ENCODE data around the gene ITPR3.

Gene ITPR3

GRCh38 chr6:33610779-33611732 lies 10.1 kb upstream of the ITPR3 start:
- H3K23ac ChIP-seq (ENCODE audit: low read length) = no peak overlapping the region
- no peak overlapping the region for H2BK5ac ChIP-seq (ENCODE audit: low read depth, low read length, poor library complexity)
- no peaks in the 10 kb centered on the region for H3K36me3 ChIP-seq (ENCODE audit: control insufficient read depth in 1 of 2, insufficient read depth in 2 of 2, low read length in 2 of 2)
- H3K4ac ChIP-seq (ENCODE audit: low read depth, low read length) = no peak overlapping the region
- peaks cover 2% of the 10 kb centered on the region for H3K9me3 ChIP-seq (ENCODE audit: insufficient read depth, low read depth, low read length)
- H3K4me3 ChIP-seq (ENCODE audit: low read depth, low read length) = no peak overlapping the region
- no peak for DNase-seq
- peak overlapping the region; percentile 28 for H4K91ac ChIP-seq (ENCODE audit: low read depth, low read length)
- peaks cover 6% of the 10 kb centered on the region for H3K79me1 ChIP-seq (ENCODE audit: low read length)
- H2AK5ac ChIP-seq (ENCODE audit: low read length) = no peak overlapping the region
- peak overlapping the region; percentile 76 for H3K27ac ChIP-seq (ENCODE audit: low read depth, low read length)
- peak overlapping the region; percentile 54 for H3K4me2 ChIP-seq (ENCODE audit: low read length)
- no peak overlapping the region for H3K18ac ChIP-seq (ENCODE audit: low read length)
- peaks cover 27 to 35% of the 10 kb centered on the region in 2 experiments for H3K4me1 ChIP-seq (ENCODE audit: control insufficient read depth in 1 of 2, insufficient read depth in 2 of 2, low read length in 2 of 2)
- peak overlapping the region; percentile 59 for H2BK120ac ChIP-seq (ENCODE audit: insufficient read depth, low read length, poor library complexity)
- no CpG with 5 or more reads among the region's 22 CpGs for WGBS (ENCODE audit: extremely low coverage, insufficient coverage, insufficient read length)
- H4K12ac ChIP-seq (ENCODE audit: low read depth, low read length) = no peak overlapping the region
- no peak overlapping the region for H3K14ac ChIP-seq (ENCODE audit: low read length)
- peak overlapping the region; percentile 28 for H2AFZ ChIP-seq (ENCODE audit: insufficient read depth, low read length, poor library complexity)
- H3K9ac ChIP-seq (ENCODE audit: low read length) = no peak overlapping the region
- H4K8ac ChIP-seq (ENCODE audit: low read depth, low read length) = peak overlapping the region; percentile 11
- H2BK12ac ChIP-seq (ENCODE audit: low read length) = peak overlapping the region; percentile 19
- no peaks in the 10 kb centered on the region for H3K27me3 ChIP-seq (ENCODE audit: insufficient read depth, low read length)
- H3K79me2 ChIP-seq (ENCODE audit: control insufficient read depth, insufficient read depth, low read length, poor library complexity) = no peaks in the 10 kb centered on the region

- H4K91ac ChIP-seq (ENCODE audit: low read depth, low read length) = no peak overlapping the region
- no peak overlapping the region for H3K27ac ChIP-seq (ENCODE audit: low read depth, low read length)
- no peak overlapping the region for H2AK5ac ChIP-seq (ENCODE audit: low read length)
- H4K8ac ChIP-seq (ENCODE audit: low read depth, low read length) = no peak overlapping the region
- no peak overlapping the region for H3K4ac ChIP-seq (ENCODE audit: low read depth, low read length)
- H3K23ac ChIP-seq (ENCODE audit: low read length) = no peak overlapping the region
- peaks cover 6% of the 10 kb centered on the region for H3K79me1 ChIP-seq (ENCODE audit: low read length)
- no peak overlapping the region for H2BK12ac ChIP-seq (ENCODE audit: low read length)
- no peak for DNase-seq
- no peak overlapping the region for H2BK5ac ChIP-seq (ENCODE audit: low read depth, low read length, poor library complexity)
- no peak overlapping the region for H3K4me2 ChIP-seq (ENCODE audit: low read length)
- no peaks in the 10 kb centered on the region for H3K36me3 ChIP-seq (ENCODE audit: control insufficient read depth in 1 of 2, insufficient read depth in 2 of 2, low read length in 2 of 2)
- no peak overlapping the region for H4K12ac ChIP-seq (ENCODE audit: low read depth, low read length)
- H3K79me2 ChIP-seq (ENCODE audit: control insufficient read depth, insufficient read depth, low read length, poor library complexity) = no peaks in the 10 kb centered on the region
- H3K18ac ChIP-seq (ENCODE audit: low read length) = no peak overlapping the region
- no peak overlapping the region for H3K9ac ChIP-seq (ENCODE audit: low read length)
- H3K27me3 ChIP-seq (ENCODE audit: insufficient read depth, low read length) = no peaks in the 10 kb centered on the region
- no peak overlapping the region for H2AFZ ChIP-seq (ENCODE audit: insufficient read depth, low read length, poor library complexity)
- H3K9me3 ChIP-seq (ENCODE audit: insufficient read depth, low read depth, low read length) = peaks cover 2% of the 10 kb centered on the region
- H3K4me1 ChIP-seq (ENCODE audit: control insufficient read depth in 1 of 2, insufficient read depth in 2 of 2, low read length in 2 of 2) = peaks cover 27 to 35% of the 10 kb centered on the region in 2 experiments
- no peak overlapping the region for H3K4me3 ChIP-seq (ENCODE audit: low read depth, low read length)
- no peak overlapping the region for H3K14ac ChIP-seq (ENCODE audit: low read length)
- WGBS (ENCODE audit: extremely low coverage, insufficient coverage, insufficient read length) = 100% methylated on average over 1 of the region's 8 CpGs
- no peak overlapping the region for H2BK120ac ChIP-seq (ENCODE audit: insufficient read depth, low read length, poor library complexity)
Measured at GRCh38 chr6:33613146-33613794, 7.9 kb upstream of the ITPR3 start.

GRCh38 chr6:33613795-33614168 lies 7.3 kb upstream of the ITPR3 start:
- no peak overlapping the region for H3K4ac ChIP-seq (ENCODE audit: low read depth, low read length)
- no peak overlapping the region for H3K27ac ChIP-seq (ENCODE audit: low read depth, low read length)
- H3K4me2 ChIP-seq (ENCODE audit: low read length) = no peak overlapping the region
- peak overlapping the region; percentile 23 for H3K18ac ChIP-seq (ENCODE audit: low read length)
- no peak overlapping the region for H4K91ac ChIP-seq (ENCODE audit: low read depth, low read length)
- H3K79me1 ChIP-seq (ENCODE audit: low read length) = peaks cover 6% of the 10 kb centered on the region
- no peak overlapping the region for H2BK120ac ChIP-seq (ENCODE audit: insufficient read depth, low read length, poor library complexity)
- DNase-seq = no peak
- H3K4me1 ChIP-seq (ENCODE audit: control insufficient read depth in 1 of 2, insufficient read depth in 2 of 2, low read length in 2 of 2) = peaks cover 23 to 33% of the 10 kb centered on the region in 2 experiments
- H2BK12ac ChIP-seq (ENCODE audit: low read length) = peak overlapping the region; percentile 8
- no peaks in the 10 kb centered on the region for H3K79me2 ChIP-seq (ENCODE audit: control insufficient read depth, insufficient read depth, low read length, poor library complexity)
- no peaks in the 10 kb centered on the region for H3K27me3 ChIP-seq (ENCODE audit: insufficient read depth, low read length)
- H3K14ac ChIP-seq (ENCODE audit: low read length) = no peak overlapping the region
- WGBS (ENCODE audit: extremely low coverage, insufficient coverage, insufficient read length) = no CpG with 5 or more reads among the region's 10 CpGs
- H3K36me3 ChIP-seq (ENCODE audit: control insufficient read depth in 1 of 2, insufficient read depth in 2 of 2, low read length in 2 of 2) = no peaks in the 10 kb centered on the region
- H2AK5ac ChIP-seq (ENCODE audit: low read length) = peak overlapping the region; percentile 7
- no peak overlapping the region for H2BK5ac ChIP-seq (ENCODE audit: low read depth, low read length, poor library complexity)
- H2AFZ ChIP-seq (ENCODE audit: insufficient read depth, low read length, poor library complexity) = no peak overlapping the region
- H3K9ac ChIP-seq (ENCODE audit: low read length) = no peak overlapping the region
- peaks cover 2% of the 10 kb centered on the region for H3K9me3 ChIP-seq (ENCODE audit: insufficient read depth, low read depth, low read length)
- no peak overlapping the region for H3K4me3 ChIP-seq (ENCODE audit: low read depth, low read length)
- H4K8ac ChIP-seq (ENCODE audit: low read depth, low read length) = no peak overlapping the region
- H3K23ac ChIP-seq (ENCODE audit: low read length) = no peak overlapping the region
- no peak overlapping the region for H4K12ac ChIP-seq (ENCODE audit: low read depth, low read length)

- Histone ChIP-seq H3K27ac (ENCODE audit: low read depth, low read length) (no peak overlapping the region), H2BK120ac (ENCODE audit: insufficient read depth, low read length, poor library complexity) (no peak overlapping the region), H3K23ac (ENCODE audit: low read length) (no peak overlapping the region), H3K4me3 (ENCODE audit: low read depth, low read length) (no peak overlapping the region), H3K9ac (ENCODE audit: low read length) (no peak overlapping the region), H3K18ac (ENCODE audit: low read length) (no peak overlapping the region), H4K12ac (ENCODE audit: low read depth, low read length) (no peak overlapping the region), H3K4ac (ENCODE audit: low read depth, low read length) (no peak overlapping the region), H4K91ac (ENCODE audit: low read depth, low read length) (no peak overlapping the region), H3K36me3 (ENCODE audit: control insufficient read depth in 1 of 2, insufficient read depth in 2 of 2, low read length in 2 of 2) (no peaks in the 10 kb centered on the region), H2BK5ac (ENCODE audit: low read depth, low read length, poor library complexity) (no peak overlapping the region), H3K9me3 (ENCODE audit: insufficient read depth, low read depth, low read length) (peaks cover 2% of the 10 kb centered on the region), H3K27me3 (ENCODE audit: insufficient read depth, low read length) (no peaks in the 10 kb centered on the region), H2AK5ac (ENCODE audit: low read length) (no peak overlapping the region), H3K14ac (ENCODE audit: low read length) (no peak overlapping the region), H4K8ac (ENCODE audit: low read depth, low read length) (no peak overlapping the region), H3K79me2 (ENCODE audit: control insufficient read depth, insufficient read depth, low read length, poor library complexity) (no peaks in the 10 kb centered on the region), H3K4me2 (ENCODE audit: low read length) (no peak overlapping the region), H2BK12ac (ENCODE audit: low read length) (no peak overlapping the region), H3K4me1 (ENCODE audit: control insufficient read depth in 1 of 2, insufficient read depth in 2 of 2, low read length in 2 of 2) (peaks cover 7 to 17% of the 10 kb centered on the region in 2 experiments), H2AFZ (ENCODE audit: insufficient read depth, low read length, poor library complexity) (no peak overlapping the region), H3K79me1 (ENCODE audit: low read length) (peaks cover 6% of the 10 kb centered on the region)
- no peak for DNase-seq
- no CpG with 5 or more reads among the region's 2 CpGs for WGBS (ENCODE audit: extremely low coverage, insufficient coverage, insufficient read length)
Measured at GRCh38 chr6:33616113-33616512, 5.0 kb upstream of the ITPR3 start.

Data from trophoblast cell (in vitro differentiated cells and primary cell).